DND-41 (cell line): Measurements from ENCODE around the gene CST5.
"Not testable (repeated sequence)": the region's sequence is repeated elsewhere in the genome, so short reads cannot be mapped to it uniquely, and the experiment has no call there.

ENCODE experiments used
- ATAC-seq: fragments of 200-7000 bp; cut with Tn5 transposase; 3 replicates; pipeline ENCODE4 v1.9.1; 2021; ENCODE audit warnings: low read depth; ENCODE audit not compliant: insufficient read depth
- DNase-seq: peaks from one replicate; pipeline ENCODE4 v3.0.0-alpha.2; 2020
- H2AFZ ChIP-seq: 2 replicates; pipeline ENCODE4 v1.6.0; 2012; ENCODE audit warnings: low read depth, low read length
- H3K27ac ChIP-seq: 2 replicates; pipeline ENCODE4 v1.5.1; 2012; ENCODE audit warnings: low read length, inconsistent platforms
- H3K27me3 ChIP-seq: fragments of 200-600 bp; sonication (generic); 2 replicates; pipeline ENCODE4 v1.6.0; 2012; ENCODE audit warnings: low read length, mild to moderate bottlenecking, inconsistent platforms; ENCODE audit not compliant: insufficient read depth, poor library complexity
- H3K36me3 ChIP-seq: 2 replicates; pipeline ENCODE4 v1.5.1; 2012; ENCODE audit warnings: low read length, inconsistent platforms; ENCODE audit not compliant: insufficient read depth
- H3K4me1 ChIP-seq: 2 replicates; pipeline ENCODE4 v1.5.1; 2012; ENCODE audit warnings: mild to moderate bottlenecking, low read length; ENCODE audit not compliant: insufficient read depth
- H3K4me2 ChIP-seq: 2 replicates; pipeline ENCODE4 v1.6.0; 2012; ENCODE audit warnings: mild to moderate bottlenecking, moderate library complexity, low read length, inconsistent platforms; ENCODE audit not compliant: insufficient read depth
- H3K4me3 ChIP-seq, 2 experiments: fragments of 200-600 bp in 1 of 2; shearing (Covaris generic) in 1 of 2; 2 replicates each; pipeline ENCODE4 v1.5.1; 2012 to 2016; ENCODE audit warnings: inconsistent platforms in 2 of 2, low read length in 2 of 2, mild to moderate bottlenecking in 2 of 2, low read depth in 1 of 2, moderate library complexity in 1 of 2
- H3K79me2 ChIP-seq: 2 replicates; pipeline ENCODE4 v1.6.0; 2012; ENCODE audit warnings: low read length, inconsistent platforms; ENCODE audit not compliant: insufficient read depth
- H3K9ac ChIP-seq: 2 replicates; pipeline ENCODE4 v1.6.0; 2012; ENCODE audit warnings: low read depth, mild to moderate bottlenecking, inconsistent platforms, low read length, moderate library complexity
- H3K9me3 ChIP-seq: 2 replicates; pipeline ENCODE4 v1.5.1; 2012; ENCODE audit warnings: low read length, moderate library complexity, mild to moderate bottlenecking, inconsistent platforms; ENCODE audit not compliant: insufficient read depth, severe bottlenecking
- H4K20me1 ChIP-seq: 2 replicates; pipeline ENCODE4 v1.6.0; 2012; ENCODE audit warnings: low read length; ENCODE audit not compliant: insufficient read depth
- EZH2 ChIP-seq: IDR thresholded peaks from 3 replicates; pipeline ENCODE4 v1.6.1; 2012; ENCODE audit warnings: borderline replicate concordance, low read depth, mild to moderate bottlenecking, moderate library complexity, low read length, inconsistent platforms; ENCODE audit not compliant: severe bottlenecking
- TF ChIP-seq, protein P1 (sequence below): IDR thresholded peaks from 2 replicates; pipeline ENCODE4 v1.5.1; 2012; ENCODE audit warnings: borderline replicate concordance, low read length, moderate library complexity, mild to moderate bottlenecking; ENCODE audit not compliant: poor library complexity, severe bottlenecking; ENCODE audit errors: extremely low read depth

CST5 gene

DNA sequence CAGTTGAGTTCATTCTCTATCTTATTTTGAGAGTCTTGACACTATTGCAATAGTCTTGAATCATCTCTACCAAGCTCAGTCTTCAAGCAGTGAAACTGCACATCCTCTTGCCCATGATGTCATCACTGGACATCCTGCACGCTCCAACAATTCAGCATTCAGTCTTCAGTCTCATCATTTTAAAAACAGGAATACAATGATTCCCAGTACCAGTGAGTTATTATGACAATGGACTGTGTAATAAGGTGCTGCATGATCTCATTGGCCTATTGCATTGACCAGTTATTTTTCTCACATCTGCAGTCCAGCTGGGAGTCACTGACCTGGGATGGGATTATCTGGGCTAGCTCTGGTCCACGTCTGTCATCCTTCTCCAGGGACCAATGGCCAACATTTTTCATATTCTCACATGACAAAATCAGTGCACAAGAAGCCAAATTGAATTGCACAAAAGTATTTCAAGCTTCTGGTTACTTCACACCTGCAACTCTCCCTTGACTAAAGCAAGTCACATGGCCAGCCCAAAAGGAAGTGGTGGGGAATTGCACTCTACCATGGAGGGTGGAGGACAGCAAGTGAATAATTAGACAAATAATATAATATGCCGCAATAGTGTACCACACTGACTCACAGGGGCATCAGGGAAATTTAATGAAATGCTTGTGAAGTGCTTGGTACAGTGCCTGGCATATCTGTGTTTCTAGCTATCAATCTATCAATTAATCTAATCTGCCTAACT is 46.6 kb downstream of the CST5 start:
- no peak overlapping the region for H2AFZ ChIP-seq
- no peaks in the 10 kb centered on the region for H3K9me3 ChIP-seq
- no peak overlapping the region for H3K4me2 ChIP-seq
- no peaks in the 10 kb centered on the region for H3K27me3 ChIP-seq
- H4K20me1 ChIP-seq = no peaks in the 10 kb centered on the region
- no peaks in the 10 kb centered on the region for H3K4me1 ChIP-seq
- H3K9ac ChIP-seq = no peak overlapping the region
- H3K27ac ChIP-seq = no peak overlapping the region
- ATAC-seq = peak; percentile 52; the same call in 1 of the 3 replicates
- no peak for DNase-seq
- no peaks in the 10 kb centered on the region for H3K79me2 ChIP-seq
- H3K36me3 ChIP-seq = no peaks in the 10 kb centered on the region
- no peak overlapping the region for H3K4me3 ChIP-seq
- no peak for TF ChIP-seq EZH2
- TF ChIP-seq, protein P1, sequence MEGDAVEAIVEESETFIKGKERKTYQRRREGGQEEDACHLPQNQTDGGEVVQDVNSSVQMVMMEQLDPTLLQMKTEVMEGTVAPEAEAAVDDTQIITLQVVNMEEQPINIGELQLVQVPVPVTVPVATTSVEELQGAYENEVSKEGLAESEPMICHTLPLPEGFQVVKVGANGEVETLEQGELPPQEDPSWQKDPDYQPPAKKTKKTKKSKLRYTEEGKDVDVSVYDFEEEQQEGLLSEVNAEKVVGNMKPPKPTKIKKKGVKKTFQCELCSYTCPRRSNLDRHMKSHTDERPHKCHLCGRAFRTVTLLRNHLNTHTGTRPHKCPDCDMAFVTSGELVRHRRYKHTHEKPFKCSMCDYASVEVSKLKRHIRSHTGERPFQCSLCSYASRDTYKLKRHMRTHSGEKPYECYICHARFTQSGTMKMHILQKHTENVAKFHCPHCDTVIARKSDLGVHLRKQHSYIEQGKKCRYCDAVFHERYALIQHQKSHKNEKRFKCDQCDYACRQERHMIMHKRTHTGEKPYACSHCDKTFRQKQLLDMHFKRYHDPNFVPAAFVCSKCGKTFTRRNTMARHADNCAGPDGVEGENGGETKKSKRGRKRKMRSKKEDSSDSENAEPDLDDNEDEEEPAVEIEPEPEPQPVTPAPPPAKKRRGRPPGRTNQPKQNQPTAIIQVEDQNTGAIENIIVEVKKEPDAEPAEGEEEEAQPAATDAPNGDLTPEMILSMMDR = no peak

GRCh38 chr20:23831961-23832360 is 47.6 kb downstream of the CST5 start:
- not testable (repeated sequence) for H3K4me2 ChIP-seq, H3K9ac ChIP-seq, H4K20me1 ChIP-seq, H3K4me1 ChIP-seq, H3K27ac ChIP-seq, H3K27me3 ChIP-seq, ATAC-seq, H2AFZ ChIP-seq, H3K9me3 ChIP-seq, H3K79me2 ChIP-seq, H3K4me3 ChIP-seq, H3K36me3 ChIP-seq, DNase-seq

- Histone ChIP-seq H3K27me3 (no peaks in the 10 kb centered on the region), H3K9ac (no peak within 1 kb of the TSS), H3K36me3 (no peaks in the 10 kb centered on the region), H2AFZ (no peak within 1 kb of the TSS), H3K9me3 (no peaks in the 10 kb centered on the region), H3K4me1 (no peaks in the 10 kb centered on the region; the same call in 1 of the 2 replicates), H3K27ac (no peak within 1 kb of the TSS), H3K4me3 (no peak within 1 kb of the TSS), H4K20me1 (no peaks in the 10 kb centered on the region), H3K79me2 (no peaks in the 10 kb centered on the region), H3K4me2 (no peak within 1 kb of the TSS)
- no peak for TF ChIP-seq EZH2
- TF ChIP-seq, protein P1 = no peak
- ATAC-seq (no peak), DNase-seq (no peak)
Observed at GRCh38 chr20:23826541-23827021, 53.0 kb downstream of the CST5 start, which contains the start of gene CST2. TSS of gene CST2 (minus strand) at chr20:23826729. CDS start at chr20:23826660, 69 bp downstream.
